ENCODE measurements around the gene THAP10.

THAP10 gene

GRCh38 chr15:70835415-70835814, 56.8 kb downstream of the THAP10 start:
- DNase-seq (ENCODE audit: low read depth) = peak; percentile 33
- no peak overlapping the region for H3K4me3 ChIP-seq (ENCODE audit: low read length)
- no peak for TF ChIP-seq CTCF (conservative IDR thresholded peaks at IDR 0.05; ENCODE audit: low read length)

DNA sequence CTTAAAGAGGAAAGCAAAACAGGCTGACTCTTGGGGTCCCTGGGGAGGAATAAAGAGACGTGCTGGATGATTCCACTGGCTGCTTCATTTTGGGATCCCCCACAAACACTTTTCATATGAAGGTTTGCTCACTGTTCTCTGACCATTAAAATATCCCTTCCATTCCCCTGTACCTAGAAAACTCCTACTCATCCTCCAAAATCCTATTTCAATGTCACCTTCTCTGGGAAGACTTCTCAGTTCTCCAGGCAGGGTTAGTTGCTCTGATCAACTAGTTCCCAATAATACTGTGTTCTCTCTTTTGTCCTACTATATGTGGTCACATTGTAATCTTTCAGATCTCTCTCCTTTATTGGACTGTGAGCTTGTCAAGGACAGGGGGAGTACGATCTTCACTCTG, 57.2 kb downstream of the THAP10 start:
- DNase-seq (ENCODE audit: low read depth) = no peak

DNA sequence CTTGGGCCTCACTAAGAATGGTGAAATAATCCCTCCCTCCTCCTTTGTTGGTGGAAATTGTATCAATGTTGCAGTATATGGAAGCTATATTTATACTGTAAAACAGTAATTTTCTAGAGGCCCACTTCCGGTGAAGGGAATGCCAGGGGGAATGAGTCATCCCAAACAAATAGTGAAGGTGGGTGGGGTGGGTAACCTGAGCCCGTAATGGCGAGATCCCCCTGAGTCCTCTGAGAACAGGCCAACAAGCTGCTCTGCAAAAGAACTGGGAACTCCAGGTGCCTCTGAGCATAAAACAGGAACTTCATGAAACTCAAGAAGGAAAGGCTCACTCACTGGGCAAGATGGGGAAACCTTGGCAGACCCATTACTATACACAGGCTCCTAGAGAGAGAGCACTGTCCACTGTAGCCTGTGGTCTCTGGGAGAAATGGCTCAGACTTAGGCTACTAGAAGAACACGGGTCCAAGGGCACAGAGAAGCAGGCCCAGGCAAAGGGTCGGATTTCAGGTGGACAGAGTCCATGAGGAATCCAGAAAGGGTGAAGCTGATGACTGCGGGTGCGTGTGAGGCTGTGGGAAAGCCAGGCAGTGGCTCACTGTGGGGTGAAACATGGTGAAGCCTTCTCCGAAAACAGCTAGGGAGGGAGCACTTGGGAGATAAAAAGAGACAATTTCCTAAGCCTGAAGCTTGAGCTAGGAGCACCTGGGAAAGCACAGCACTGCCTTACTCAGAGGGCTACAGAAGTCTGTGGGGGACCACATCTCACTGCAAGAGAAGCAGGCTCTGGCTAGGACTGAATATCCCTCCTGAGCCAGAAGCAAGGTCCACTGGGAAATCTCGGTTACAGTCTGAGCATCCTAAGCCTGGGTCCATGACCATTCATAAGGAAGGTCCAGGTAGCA, 58.1 kb downstream of the THAP10 start:
- TF ChIP-seq CTCF (conservative IDR thresholded peaks at IDR 0.05; ENCODE audit: low read length) = no peak
- no peak overlapping the region for H3K4me3 ChIP-seq (ENCODE audit: low read length)
- peak; percentile 77 for DNase-seq (ENCODE audit: low read depth)

More for the DNA sequence above, 57.2 kb downstream of the THAP10 start:
- TF ChIP-seq CTCF (conservative IDR thresholded peaks at IDR 0.05; ENCODE audit: low read length) = no peak
- H3K4me3 ChIP-seq (ENCODE audit: low read length) = no peak overlapping the region

DNA sequence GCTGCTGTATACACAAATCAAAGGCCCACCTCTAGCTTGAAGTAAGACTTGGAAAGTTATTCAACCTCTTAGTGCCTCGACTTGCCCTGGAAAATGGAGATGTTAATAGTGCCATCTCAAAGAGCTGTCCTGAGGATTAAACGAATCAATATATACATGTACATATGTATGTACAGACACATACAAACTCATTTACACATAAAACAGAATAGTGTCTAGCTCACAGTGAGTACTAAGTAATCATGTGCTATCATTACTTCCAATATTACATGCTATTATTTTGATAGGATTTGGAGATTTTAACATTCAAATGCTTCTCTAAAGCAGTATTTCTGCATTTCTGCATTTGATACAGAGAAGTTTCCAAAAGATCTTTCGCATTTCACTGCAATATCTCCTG, 58.8 kb downstream of the THAP10 start:
- H3K4me3 ChIP-seq (ENCODE audit: low read length) = no peak overlapping the region
- no peak for TF ChIP-seq CTCF (conservative IDR thresholded peaks at IDR 0.05; ENCODE audit: low read length)

DNA sequence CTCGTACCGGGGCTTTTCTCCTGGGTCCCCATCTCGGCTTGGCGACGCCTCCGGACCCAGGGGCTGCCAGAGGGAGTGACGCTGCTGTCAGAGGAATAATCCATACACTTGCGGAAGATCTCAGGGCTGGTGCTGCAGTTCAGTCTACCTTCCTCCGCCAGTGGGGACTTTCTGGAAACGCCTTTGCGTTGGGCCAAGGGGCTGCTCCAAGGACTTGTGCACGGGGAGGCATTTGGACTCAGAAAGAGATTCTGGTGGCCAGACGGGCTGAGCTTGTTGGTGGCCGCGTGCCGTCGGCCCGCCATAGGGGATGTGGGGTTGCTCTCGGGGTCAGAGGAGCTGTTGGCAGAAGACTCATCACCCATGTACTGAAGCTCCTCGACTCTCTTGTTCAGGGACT, 60.1 kb downstream of the THAP10 start:
- no peak for DNase-seq (ENCODE audit: low read depth)
- H3K4me3 ChIP-seq (ENCODE audit: low read length) = no peak overlapping the region
- no peak for TF ChIP-seq CTCF (conservative IDR thresholded peaks at IDR 0.05; ENCODE audit: low read length)

More for the DNA sequence above, 58.8 kb downstream of the THAP10 start:
- DNase-seq (ENCODE audit: low read depth) = no peak
